SK-N-SH (cell line): ENCODE data around the gene TRAIP.

Experiments
- CHD2 ChIP-seq: fragments of 150-350 bp; IDR thresholded peaks from 2 replicates; pipeline ENCODE4 v1.6.1; 2018; ENCODE audit warnings: low read length; ENCODE audit not compliant: partially characterized antibody
- CTCF ChIP-seq: fragments of 200-600 bp; sonication (generic); IDR thresholded peaks from 2 replicates; pipeline ENCODE4 v1.6.1; 2017; ENCODE audit warnings: antibody characterized with exemption, mild to moderate bottlenecking, moderate library complexity
- EZH2phosphoT487 ChIP-seq: fragments of 200-600 bp; sonication (generic); IDR thresholded peaks from 2 replicates; pipeline ENCODE4 v1.6.1; 2017; ENCODE audit warnings: low read depth, mixed run types, mild to moderate bottlenecking, antibody characterized with exemption, moderate library complexity, borderline replicate concordance
- MXI1 ChIP-seq: IDR thresholded peaks from 2 replicates; pipeline ENCODE4 v1.6.1; 2012; ENCODE audit warnings: mild to moderate bottlenecking, low read depth, low read length, improper control_type of control experiment
- NFIC ChIP-seq: IDR thresholded peaks from 2 replicates; pipeline ENCODE4 v1.4.0; 2012; ENCODE audit warnings: borderline replicate concordance
- POLR2AphosphoS5 ChIP-seq: IDR thresholded peaks from 2 replicates; pipeline ENCODE4 v1.6.1; 2012; ENCODE audit warnings: low read depth, low read length
- RAD21 ChIP-seq: IDR thresholded peaks from 2 replicates; pipeline ENCODE4 v1.6.1; 2012; ENCODE audit warnings: mild to moderate bottlenecking, low read length
- RCOR1 ChIP-seq: fragments of 150-350 bp; IDR thresholded peaks from 2 replicates; pipeline ENCODE4 v1.6.1; 2017; ENCODE audit warnings: antibody characterized with exemption, low read length
- SIN3A ChIP-seq: IDR thresholded peaks from 2 replicates; pipeline ENCODE4 v1.6.1; 2012; ENCODE audit warnings: low read depth, mild to moderate bottlenecking, low read length, moderate library complexity, borderline replicate concordance
- TAF1 ChIP-seq: IDR thresholded peaks from 2 replicates; pipeline ENCODE4 v1.6.1; 2012; ENCODE audit warnings: low read depth, mild to moderate bottlenecking, low read length, moderate library complexity, borderline replicate concordance
- USF1 ChIP-seq: IDR thresholded peaks from 2 replicates; pipeline ENCODE4 v1.4.0; 2012; ENCODE audit warnings: low read depth, borderline replicate concordance
- TF ChIP-seq, protein P1 (sequence below): IDR thresholded peaks from 2 replicates; pipeline ENCODE4 v1.4.0; 2012; ENCODE audit warnings: low read depth
- TF ChIP-seq, protein P2 (sequence below): IDR thresholded peaks from 2 replicates; pipeline ENCODE4 v1.6.1; 2012; ENCODE audit warnings: mild to moderate bottlenecking, low read depth, low read length, moderate library complexity
- TF ChIP-seq, protein P3 (sequence below): fragments of 150-350 bp; IDR thresholded peaks from 2 replicates; pipeline ENCODE4 v1.6.1; 2017; ENCODE audit warnings: antibody characterized with exemption, low read length, low read depth, borderline replicate concordance

GRCh38 chr3:49889296-49889695 is 32.9 kb upstream of the TRAIP start:
- no peak for TF ChIP-seq POLR2AphosphoS5
- TF ChIP-seq CTCF, result no peak
- TF ChIP-seq NFIC, result no peak
- TF ChIP-seq, protein P1, sequence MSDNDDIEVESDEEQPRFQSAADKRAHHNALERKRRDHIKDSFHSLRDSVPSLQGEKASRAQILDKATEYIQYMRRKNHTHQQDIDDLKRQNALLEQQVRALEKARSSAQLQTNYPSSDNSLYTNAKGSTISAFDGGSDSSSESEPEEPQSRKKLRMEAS, result no peak
- TF ChIP-seq CHD2, result no peak
- TF ChIP-seq, protein P2, sequence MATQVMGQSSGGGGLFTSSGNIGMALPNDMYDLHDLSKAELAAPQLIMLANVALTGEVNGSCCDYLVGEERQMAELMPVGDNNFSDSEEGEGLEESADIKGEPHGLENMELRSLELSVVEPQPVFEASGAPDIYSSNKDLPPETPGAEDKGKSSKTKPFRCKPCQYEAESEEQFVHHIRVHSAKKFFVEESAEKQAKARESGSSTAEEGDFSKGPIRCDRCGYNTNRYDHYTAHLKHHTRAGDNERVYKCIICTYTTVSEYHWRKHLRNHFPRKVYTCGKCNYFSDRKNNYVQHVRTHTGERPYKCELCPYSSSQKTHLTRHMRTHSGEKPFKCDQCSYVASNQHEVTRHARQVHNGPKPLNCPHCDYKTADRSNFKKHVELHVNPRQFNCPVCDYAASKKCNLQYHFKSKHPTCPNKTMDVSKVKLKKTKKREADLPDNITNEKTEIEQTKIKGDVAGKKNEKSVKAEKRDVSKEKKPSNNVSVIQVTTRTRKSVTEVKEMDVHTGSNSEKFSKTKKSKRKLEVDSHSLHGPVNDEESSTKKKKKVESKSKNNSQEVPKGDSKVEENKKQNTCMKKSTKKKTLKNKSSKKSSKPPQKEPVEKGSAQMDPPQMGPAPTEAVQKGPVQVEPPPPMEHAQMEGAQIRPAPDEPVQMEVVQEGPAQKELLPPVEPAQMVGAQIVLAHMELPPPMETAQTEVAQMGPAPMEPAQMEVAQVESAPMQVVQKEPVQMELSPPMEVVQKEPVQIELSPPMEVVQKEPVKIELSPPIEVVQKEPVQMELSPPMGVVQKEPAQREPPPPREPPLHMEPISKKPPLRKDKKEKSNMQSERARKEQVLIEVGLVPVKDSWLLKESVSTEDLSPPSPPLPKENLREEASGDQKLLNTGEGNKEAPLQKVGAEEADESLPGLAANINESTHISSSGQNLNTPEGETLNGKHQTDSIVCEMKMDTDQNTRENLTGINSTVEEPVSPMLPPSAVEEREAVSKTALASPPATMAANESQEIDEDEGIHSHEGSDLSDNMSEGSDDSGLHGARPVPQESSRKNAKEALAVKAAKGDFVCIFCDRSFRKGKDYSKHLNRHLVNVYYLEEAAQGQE, result no peak
- TF ChIP-seq MXI1, result no peak
- TF ChIP-seq, protein P3, sequence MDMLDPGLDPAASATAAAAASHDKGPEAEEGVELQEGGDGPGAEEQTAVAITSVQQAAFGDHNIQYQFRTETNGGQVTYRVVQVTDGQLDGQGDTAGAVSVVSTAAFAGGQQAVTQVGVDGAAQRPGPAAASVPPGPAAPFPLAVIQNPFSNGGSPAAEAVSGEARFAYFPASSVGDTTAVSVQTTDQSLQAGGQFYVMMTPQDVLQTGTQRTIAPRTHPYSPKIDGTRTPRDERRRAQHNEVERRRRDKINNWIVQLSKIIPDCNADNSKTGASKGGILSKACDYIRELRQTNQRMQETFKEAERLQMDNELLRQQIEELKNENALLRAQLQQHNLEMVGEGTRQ, result no peak
- no peak for TF ChIP-seq SIN3A
- TF ChIP-seq EZH2phosphoT487, result no peak
- TF ChIP-seq USF1, result no peak
- no peak for TF ChIP-seq TAF1
- TF ChIP-seq RCOR1, result no peak
- no peak for TF ChIP-seq RAD21
